C4-2B (cell line): ENCODE results near the gene PSMD12.

Source experiments
- ZFX ChIP-seq: fragments of 450-650 bp; IDR thresholded peaks from 2 replicates; pipeline ENCODE4 v1.6.1; 2017
- TF ChIP-seq, protein P1 (sequence below): fragments of 450-650 bp; conservative IDR thresholded peaks from 2 replicates; pipeline ENCODE4 v1.5.1; 2017; ENCODE audit warnings: mild to moderate bottlenecking

- TF ChIP-seq, protein P1, sequence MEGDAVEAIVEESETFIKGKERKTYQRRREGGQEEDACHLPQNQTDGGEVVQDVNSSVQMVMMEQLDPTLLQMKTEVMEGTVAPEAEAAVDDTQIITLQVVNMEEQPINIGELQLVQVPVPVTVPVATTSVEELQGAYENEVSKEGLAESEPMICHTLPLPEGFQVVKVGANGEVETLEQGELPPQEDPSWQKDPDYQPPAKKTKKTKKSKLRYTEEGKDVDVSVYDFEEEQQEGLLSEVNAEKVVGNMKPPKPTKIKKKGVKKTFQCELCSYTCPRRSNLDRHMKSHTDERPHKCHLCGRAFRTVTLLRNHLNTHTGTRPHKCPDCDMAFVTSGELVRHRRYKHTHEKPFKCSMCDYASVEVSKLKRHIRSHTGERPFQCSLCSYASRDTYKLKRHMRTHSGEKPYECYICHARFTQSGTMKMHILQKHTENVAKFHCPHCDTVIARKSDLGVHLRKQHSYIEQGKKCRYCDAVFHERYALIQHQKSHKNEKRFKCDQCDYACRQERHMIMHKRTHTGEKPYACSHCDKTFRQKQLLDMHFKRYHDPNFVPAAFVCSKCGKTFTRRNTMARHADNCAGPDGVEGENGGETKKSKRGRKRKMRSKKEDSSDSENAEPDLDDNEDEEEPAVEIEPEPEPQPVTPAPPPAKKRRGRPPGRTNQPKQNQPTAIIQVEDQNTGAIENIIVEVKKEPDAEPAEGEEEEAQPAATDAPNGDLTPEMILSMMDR = peak; percentile 99
- TF ChIP-seq ZFX = no peak
These were observed 12.3 kb upstream of the PSMD12 start for GRCh38 chr17:67378454-67379250.
